Tibial artery (tissue), 4 donors: Measurements from ENCODE around the gene C11orf54.

Experiments used
- DNase-seq, 2 donors: peaks; one replicate each; pipeline ENCODE4 v3.0.0-alpha.2; 2019
- H3K27ac ChIP-seq, 2 donors: fragments of 200-600 bp; sonication (generic) in 1 of 2; 1 replicate in 1 of 2; 2 replicates in 1 of 2; pipeline ENCODE4 v1.5.1; 2018 to 2019; ENCODE audit warnings: mild to moderate bottlenecking in 1 of 2
- H3K27me3 ChIP-seq, 2 donors: fragments of 200-600 bp; sonication (generic) in 1 of 2; one replicate each; pipeline versions ENCODE4 v1.5.1 to v1.6.0; 2016 to 2019
- H3K36me3 ChIP-seq, 3 donors: fragments of 200-600 bp; sonication (generic) in 2 of 3; one replicate each; pipeline ENCODE4 v1.5.1; 2016 to 2019; ENCODE audit warnings: mild to moderate bottlenecking in 2 of 3
- H3K4me1 ChIP-seq, 4 donors: fragments of 200-600 bp; sonication (generic) in 2 of 4; 1 replicate in 3 of 4; 2 replicates in 1 of 4; pipeline ENCODE4 v1.5.1; 2016 to 2019
- H3K4me3 ChIP-seq, 2 donors: fragments of 200-600 bp; sonication (generic) in 1 of 2; 1 replicate in 1 of 2; 2 replicates in 1 of 2; pipeline ENCODE4 v1.5.1; 2018 to 2019; ENCODE audit warnings: mild to moderate bottlenecking in 2 of 2
- H3K9me3 ChIP-seq, 3 donors: fragments of 200-600 bp; sonication (generic) in 1 of 3; one replicate each; pipeline ENCODE4 v1.5.1; 2016 to 2019
- CTCF ChIP-seq, 2 experiments: fragments of 200-600 bp in 1 of 2; fragments of 450-650 bp in 1 of 2; IDR thresholded peaks; one replicate each; pipeline ENCODE4 v1.5.1; 2017 to 2019; ENCODE audit warnings: antibody characterized with exemption in 2 of 2, mild to moderate bottlenecking in 1 of 2, moderate library complexity in 1 of 2
- intact Hi-C: fragments of 100-400 bp; cut with DNase I; formaldehyde crosslinking; loops from one replicate; pipeline ENCODE4 v1.15.0; 2023; ENCODE audit warnings: low total_unique reads

C11orf54 gene

DNA sequence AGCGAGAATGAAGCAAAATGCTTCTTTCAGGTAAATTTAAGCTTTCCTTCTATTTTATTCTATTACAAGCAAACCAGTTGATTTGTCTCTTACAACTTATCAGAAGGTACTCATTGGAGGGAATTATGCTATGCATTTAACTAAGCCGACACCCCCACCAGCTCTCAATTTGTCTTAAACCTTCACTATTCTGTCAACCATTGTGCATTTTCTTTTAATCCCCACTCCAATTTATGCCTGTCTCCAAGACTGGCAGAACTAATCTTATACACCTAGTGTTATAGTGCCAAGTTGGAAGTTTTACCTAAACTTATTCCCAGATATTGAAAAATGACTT, 12.7 kb upstream of the C11orf54 start:
- peaks cover 70 to 88% (median 77%) of the 10 kb centered on the region in 3 donors for H3K36me3 ChIP-seq

DNA sequence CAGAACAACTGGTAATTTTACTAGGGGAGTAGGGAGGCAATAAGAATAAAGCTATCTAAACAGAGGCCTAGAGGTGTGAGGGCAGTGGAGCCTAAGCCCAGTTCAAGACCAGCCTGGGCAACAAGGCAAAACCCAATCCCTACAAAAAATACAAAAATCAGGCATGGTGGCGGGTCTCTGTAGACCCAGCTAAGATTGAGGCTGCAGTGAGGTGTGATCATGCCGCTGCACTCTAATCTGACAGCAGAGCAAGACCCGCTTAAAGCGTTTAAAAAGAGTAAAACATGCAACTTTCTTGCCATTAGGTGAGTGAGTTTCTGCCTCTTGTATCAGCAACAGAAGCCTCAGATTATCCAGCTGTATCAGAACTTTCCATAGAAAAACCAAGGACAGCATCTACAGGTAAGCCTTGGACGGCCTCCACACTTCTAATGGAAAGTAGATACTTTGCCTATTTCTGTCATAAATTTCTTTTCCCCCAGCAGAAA, 12.3 kb upstream of the C11orf54 start:
- H3K36me3 ChIP-seq = peaks cover 74 to 91% (median 80%) of the 10 kb centered on the region in 3 donors
- no peak overlapping the region for H3K27ac ChIP-seq
- intact Hi-C loops = no loop called here

More for the DNA sequence above, 12.7 kb upstream of the C11orf54 start:
- Histone ChIP-seq H3K4me1 (no peaks in the 10 kb centered on the region), H3K4me3 (no peak overlapping the region), H3K27me3 (no peaks in the 10 kb centered on the region), H3K9me3 (no peaks in the 10 kb centered on the region), H3K27ac (no peak overlapping the region)
- no peak for DNase-seq
- intact Hi-C loops = no loop called here
- no peak for TF ChIP-seq CTCF (IDR thresholded peaks at IDR 0.05)

GRCh38 chr11:93730108-93731107, 11.1 kb upstream of the C11orf54 start:
- no peak overlapping the region for H3K27ac ChIP-seq
- no peak for TF ChIP-seq CTCF (IDR thresholded peaks at IDR 0.05)
- H3K36me3 ChIP-seq = peaks cover 86 to 92% (median 89%) of the 10 kb centered on the region in 3 donors

More for the DNA sequence above, 12.3 kb upstream of the C11orf54 start:
- DNase-seq = no peak
- no peak for TF ChIP-seq CTCF (IDR thresholded peaks at IDR 0.05)
- no peaks in the 10 kb centered on the region for H3K27me3 ChIP-seq
- no peaks in the 10 kb centered on the region for H3K4me1 ChIP-seq
- H3K4me3 ChIP-seq = no peak overlapping the region
- no peaks in the 10 kb centered on the region for H3K9me3 ChIP-seq

GRCh38 chr11:93732237-93732892, 9.1 kb upstream of the C11orf54 start:
- Histone ChIP-seq H3K4me1 (peaks cover 0 to 11% (median 5%) of the 10 kb centered on the region in 4 donors), H3K36me3 (peaks cover 95 to 98% (median 96%) of the 10 kb centered on the region in 3 donors), H3K4me3 (no peak overlapping the region), H3K27me3 (no peaks in the 10 kb centered on the region), H3K9me3 (no peaks in the 10 kb centered on the region), H3K27ac (no peak overlapping the region)
- DNase-seq = no peak
- intact Hi-C loops = no loop called here
- no peak for TF ChIP-seq CTCF (IDR thresholded peaks at IDR 0.05)

More at GRCh38 chr11:93730108-93731107, 11.1 kb upstream of the C11orf54 start:
- Histone ChIP-seq H3K9me3 (no peaks in the 10 kb centered on the region), H3K4me1 (peaks cover 0 to 2% (median 0%) of the 10 kb centered on the region in 4 donors), H3K27me3 (no peaks in the 10 kb centered on the region), H3K4me3 (no peak overlapping the region)
- intact Hi-C loops = no loop called here
- DNase-seq = no peak

DNA sequence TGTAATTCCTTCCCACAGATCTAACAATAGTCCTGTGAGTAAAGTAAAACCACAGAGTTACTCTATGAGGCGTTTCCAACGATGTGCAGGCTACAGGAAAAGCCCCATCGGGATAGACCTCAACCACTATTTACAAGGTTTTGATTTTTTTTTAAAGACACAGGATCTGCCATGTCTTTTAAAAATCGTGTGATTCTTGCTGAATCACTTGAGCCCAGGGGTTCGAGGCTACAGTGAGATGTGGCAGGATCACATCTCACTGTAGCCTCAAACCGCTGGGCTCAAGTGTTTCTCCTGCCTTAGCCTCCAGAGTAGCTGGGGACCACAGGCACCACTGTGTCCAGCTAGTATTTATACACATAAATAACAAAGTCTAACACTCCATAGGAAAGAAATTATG, 8.0 kb upstream of the C11orf54 start:
- no peaks in the 10 kb centered on the region for H3K27me3 ChIP-seq
- DNase-seq = no peak
- H3K4me3 ChIP-seq = no peak overlapping the region
- H3K4me1 ChIP-seq = peaks cover 0 to 22% (median 15%) of the 10 kb centered on the region in 4 donors
- H3K9me3 ChIP-seq = no peaks in the 10 kb centered on the region
- H3K36me3 ChIP-seq = peaks cover 92 to 96% (median 95%) of the 10 kb centered on the region in 3 donors
- no peak overlapping the region for H3K27ac ChIP-seq
- intact Hi-C loops = no loop called here
- TF ChIP-seq CTCF (IDR thresholded peaks at IDR 0.05) = no peak
